Neural crest cell (in vitro differentiated cells): ENCODE data around the gene PLEKHM2. TPM values are rescaled to one million over a fixed set of nuclear protein-coding genes. Genes with fewer than 3 reads are reported as not detected.
A peak's percentile ranks its signal among the peaks of the same experiment; 100 is the strongest.

ENCODE experiments used
- DNase-seq: peaks from one replicate; pipeline ENCODE4 v3.0.0; 2021; ENCODE audit warnings: low read depth, mixed read lengths, low spot score
- H3K27ac Mint-ChIP-seq: one replicate; pipeline ENCODE4 v1.8.0; 2021; ENCODE audit warnings: mild to moderate bottlenecking, mixed read lengths; ENCODE audit not compliant: unreplicated experiment
- H3K27me3 Mint-ChIP-seq: 2 replicates; pipeline ENCODE4 v1.8.0; 2021; ENCODE audit warnings: low read depth, mild to moderate bottlenecking, mixed read lengths
- H3K36me3 Mint-ChIP-seq: 2 replicates; pipeline ENCODE4 v1.8.0; 2021; ENCODE audit warnings: low read depth, mild to moderate bottlenecking, mixed read lengths
- H3K4me1 Mint-ChIP-seq: 2 replicates; pipeline ENCODE4 v1.8.0; 2021; ENCODE audit warnings: mixed read lengths
- H3K4me3 Mint-ChIP-seq: one replicate; pipeline ENCODE4 v1.8.0; 2021; ENCODE audit warnings: mild to moderate bottlenecking, mixed read lengths
- H3K9me3 Mint-ChIP-seq: 2 replicates; pipeline ENCODE4 v1.8.0; 2021; ENCODE audit warnings: mixed read lengths
- CTCF ChIP-seq: fragments of 200-600 bp; sonication (generic); conservative IDR thresholded peaks from 2 replicates; pipeline ENCODE4 v1.5.0; 2021; ENCODE audit warnings: antibody characterized with exemption, mild to moderate bottlenecking
- long read RNA-seq: library from polyadenylated mRNA; unstranded; transcript quantifications from one replicate; pipeline ENCODE4 v2.0.0, GENCODE V29; 2020
- total RNA-seq: library from RNA; stranded (reverse); gene quantifications from 2 replicates; pipeline ENCODE4 v1.2.1, GENCODE V29; 2021

The PLEKHM2 gene, protein sequence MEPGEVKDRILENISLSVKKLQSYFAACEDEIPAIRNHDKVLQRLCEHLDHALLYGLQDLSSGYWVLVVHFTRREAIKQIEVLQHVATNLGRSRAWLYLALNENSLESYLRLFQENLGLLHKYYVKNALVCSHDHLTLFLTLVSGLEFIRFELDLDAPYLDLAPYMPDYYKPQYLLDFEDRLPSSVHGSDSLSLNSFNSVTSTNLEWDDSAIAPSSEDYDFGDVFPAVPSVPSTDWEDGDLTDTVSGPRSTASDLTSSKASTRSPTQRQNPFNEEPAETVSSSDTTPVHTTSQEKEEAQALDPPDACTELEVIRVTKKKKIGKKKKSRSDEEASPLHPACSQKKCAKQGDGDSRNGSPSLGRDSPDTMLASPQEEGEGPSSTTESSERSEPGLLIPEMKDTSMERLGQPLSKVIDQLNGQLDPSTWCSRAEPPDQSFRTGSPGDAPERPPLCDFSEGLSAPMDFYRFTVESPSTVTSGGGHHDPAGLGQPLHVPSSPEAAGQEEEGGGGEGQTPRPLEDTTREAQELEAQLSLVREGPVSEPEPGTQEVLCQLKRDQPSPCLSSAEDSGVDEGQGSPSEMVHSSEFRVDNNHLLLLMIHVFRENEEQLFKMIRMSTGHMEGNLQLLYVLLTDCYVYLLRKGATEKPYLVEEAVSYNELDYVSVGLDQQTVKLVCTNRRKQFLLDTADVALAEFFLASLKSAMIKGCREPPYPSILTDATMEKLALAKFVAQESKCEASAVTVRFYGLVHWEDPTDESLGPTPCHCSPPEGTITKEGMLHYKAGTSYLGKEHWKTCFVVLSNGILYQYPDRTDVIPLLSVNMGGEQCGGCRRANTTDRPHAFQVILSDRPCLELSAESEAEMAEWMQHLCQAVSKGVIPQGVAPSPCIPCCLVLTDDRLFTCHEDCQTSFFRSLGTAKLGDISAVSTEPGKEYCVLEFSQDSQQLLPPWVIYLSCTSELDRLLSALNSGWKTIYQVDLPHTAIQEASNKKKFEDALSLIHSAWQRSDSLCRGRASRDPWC
- 61.2 and 64.5 TPM in 2 replicates for total RNA-seq
- long read RNA-seq, partial matches to known transcripts, result 6 of 6 reads
- long read RNA-seq, other reads (novel, unspliced or antisense), result 0 of 6 reads

DNA sequence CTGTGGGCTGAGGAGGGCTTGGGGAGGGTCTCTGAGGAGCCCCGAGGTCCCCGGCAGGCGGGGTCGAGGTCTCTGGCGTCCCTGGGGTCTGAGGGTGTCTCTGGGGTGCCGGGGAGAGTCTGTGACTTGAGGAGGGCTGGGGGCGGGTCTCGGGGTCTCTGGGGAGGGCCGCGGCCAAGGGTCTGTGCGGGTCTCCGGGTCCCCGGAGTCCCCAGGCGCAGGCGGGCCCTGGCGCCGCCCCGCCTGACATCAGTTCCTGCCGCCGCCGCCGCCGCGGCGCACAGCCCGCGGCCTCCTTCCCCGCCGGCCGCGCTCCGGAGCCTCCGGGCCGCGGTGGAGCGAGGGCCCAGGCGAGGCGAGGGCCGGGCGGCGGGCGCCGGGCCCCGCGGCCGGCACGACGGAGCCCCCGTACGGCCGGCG lies at the start of gene PLEKHM2:
Gene PLEKHM2, plus strand, starts transcription at position 279 of the 420 bp plus-strand sequence. CDS start 239 bp downstream, outside the sequence.
- peaks cover 18% of the 10 kb centered on the region for H3K4me1 Mint-ChIP-seq
- peak within 1 kb of the TSS; percentile 89 for H3K27ac Mint-ChIP-seq
- peaks cover 4% of the 10 kb centered on the region for H3K36me3 Mint-ChIP-seq
- DNase-seq, result peak; percentile 25
- H3K27me3 Mint-ChIP-seq, result no peaks in the 10 kb centered on the region
- peak within 1 kb of the TSS; percentile 91 for H3K4me3 Mint-ChIP-seq
- TF ChIP-seq CTCF, result no peak
- peaks cover 3% of the 10 kb centered on the region for H3K9me3 Mint-ChIP-seq

GRCh38 chr1:15636436-15636835 lies 47.7 kb upstream of the PLEKHM2 start:
- Mint-ChIP-seq H3K27ac (no peak overlapping the region), H3K9me3 (no peaks in the 10 kb centered on the region), H3K4me1 (no peaks in the 10 kb centered on the region), H3K4me3 (no peak overlapping the region), H3K27me3 (no peaks in the 10 kb centered on the region), H3K36me3 (peaks cover 5% of the 10 kb centered on the region)
- no peak for TF ChIP-seq CTCF
- DNase-seq, result no peak

- DNase-seq, result no peak
- Mint-ChIP-seq H3K27ac (no peak overlapping the region), H3K27me3 (no peaks in the 10 kb centered on the region), H3K36me3 (peaks cover 5% of the 10 kb centered on the region), H3K4me1 (no peaks in the 10 kb centered on the region), H3K9me3 (no peaks in the 10 kb centered on the region), H3K4me3 (no peak overlapping the region)
- TF ChIP-seq CTCF, result no peak
Measured at GRCh38 chr1:15637826-15638225, 46.3 kb upstream of the PLEKHM2 start.

DNA sequence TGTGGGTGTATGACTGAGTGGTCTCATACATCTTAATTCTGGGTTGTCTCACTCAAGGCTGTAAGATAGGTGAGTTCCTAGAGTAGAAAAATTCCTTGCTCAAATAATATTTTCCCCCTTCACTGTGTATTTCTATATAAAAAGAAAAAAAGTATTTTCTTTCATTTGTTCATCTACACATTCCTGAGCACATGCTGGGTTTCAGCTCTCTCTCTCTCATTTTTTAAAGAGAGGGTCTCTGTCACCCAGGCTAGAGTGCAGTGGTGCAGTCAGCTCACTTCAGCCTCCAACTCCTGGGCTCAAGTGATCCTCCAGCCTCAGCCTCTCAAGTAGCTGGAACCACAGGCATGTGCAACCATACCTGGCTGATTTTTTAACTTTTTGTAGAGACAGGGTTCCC lies 44.9 kb upstream of the PLEKHM2 start:
- Mint-ChIP-seq H3K36me3 (peaks cover 9% of the 10 kb centered on the region), H3K27ac (no peak overlapping the region), H3K27me3 (no peaks in the 10 kb centered on the region)

More for the DNA sequence above, 44.9 kb upstream of the PLEKHM2 start:
- no peaks in the 10 kb centered on the region for H3K4me1 Mint-ChIP-seq
- no peak for TF ChIP-seq CTCF
- no peak overlapping the region for H3K4me3 Mint-ChIP-seq
- no peak for DNase-seq
- no peaks in the 10 kb centered on the region for H3K9me3 Mint-ChIP-seq
